Measurements from ENCODE around the gene SLC1A2. TPM values are rescaled to one million over a fixed set of nuclear protein-coding genes. Genes with fewer than 3 reads are reported as not detected.

The SLC1A2 gene
- total and polyA plus RNA-seq, 7 experiments from 2014 or later, result 0.13 to 0.69 (median 0.24) TPM; not detected in 4

Other genes starting within 250 kb of the SLC1A2 start
- gene PAMR1, start 106.1 kb upstream of the SLC1A2 start, total RNA-seq, result not detected
- gene PAMR1, start 106.1 kb upstream of the SLC1A2 start, polyA plus RNA-seq, result not detected
- under 1 TPM in 1 of 5 experiments, not detected in 4; 0.15 TPM for gene FJX1, start 198.9 kb upstream of the SLC1A2 start, total RNA-seq
- not detected for gene FJX1, start 198.9 kb upstream of the SLC1A2 start, polyA plus RNA-seq
- 10 to 100 TPM; 35.7 to 60.8 (median 58.6) TPM for gene TRIM44, start 243.2 kb upstream of the SLC1A2 start, total RNA-seq
- 10 to 100 TPM; 50.2 to 60.1 TPM for gene TRIM44, start 243.2 kb upstream of the SLC1A2 start, polyA plus RNA-seq